Transverse colon (tissue), 4 donors: ENCODE measurements around the gene TOMM20.
"Not testable (repeated sequence)": the region's sequence is repeated elsewhere in the genome, so short reads cannot be mapped to it uniquely, and the experiment has no call there.

Experiments used
- CTCF ChIP-seq, 5 experiments: fragments of 200-600 bp in 3 of 5; fragments of 450-650 bp in 2 of 5; sonication (generic) in 3 of 5; IDR thresholded peaks; 1 replicate in 2 of 5; 2 replicates in 3 of 5; pipeline ENCODE4 v1.5.1; 2016 to 2017; ENCODE audit warnings: antibody characterized with exemption in 5 of 5, inconsistent platforms in 3 of 5, mild to moderate bottlenecking in 2 of 5, moderate library complexity in 1 of 5
- EP300 ChIP-seq: sonication (generic); formaldehyde crosslinking; IDR thresholded peaks from one replicate; pipeline ENCODE4 v1.6.1; 2017; ENCODE audit warnings: antibody characterized with exemption, low read depth
- POLR2A ChIP-seq: fragments of 450-650 bp; IDR thresholded peaks from one replicate; pipeline ENCODE4 v1.6.1; 2016; ENCODE audit warnings: antibody characterized with exemption, mild to moderate bottlenecking, moderate library complexity
- POLR2AphosphoS5 ChIP-seq, 3 donors: sonication (generic); formaldehyde crosslinking; IDR thresholded peaks; one replicate each; pipeline ENCODE4 v1.6.1; 2016; ENCODE audit warnings: antibody characterized with exemption in 3 of 3

GRCh38 chr1:235080788-235081187 lies 47.8 kb downstream of the TOMM20 start:
- TF ChIP-seq CTCF (IDR thresholded peaks at IDR 0.05); POLR2AphosphoS5 (IDR thresholded peaks at IDR 0.05); POLR2A; EP300: not testable (repeated sequence)
